Endothelial cell of umbilical vein (primary cell): ENCODE measurements around the gene CUX1. TPM values are rescaled to one million over a fixed set of nuclear protein-coding genes. Genes with fewer than 3 reads are reported as not detected.

Experiments used
- BruUV-seq: library from RNA; stranded (reverse); fragments of 400-500 nt; replicated peaks from 2 replicates; lab custom pipeline; 2021; lab: Mats Ljungman, UMichigan
- CTCF ChIA-PET: fragments of 300-600, 350-600 bp; sonication (Branson Sonifier 250); formaldehyde crosslinking; loops from one replicate; lab custom pipeline; 2021; ENCODE audit warnings: antibody characterized with exemption, inconsistent platforms; lab: Charles Lee
- POLR2A ChIA-PET: fragments of 300-600, 350-600 bp; sonication (Branson Sonifier 250); formaldehyde crosslinking; loops from one replicate; lab custom pipeline; 2021; ENCODE audit warnings: antibody characterized with exemption, inconsistent platforms; lab: Charles Lee
- DNase-seq: peaks from one replicate; pipeline ENCODE4 v3.0.0-alpha.2; 2011; ENCODE audit warnings: low read depth, low spot score
- FAIRE-seq: peaks from 2 replicates; lab custom pipeline; 2011; peaks lifted over from hg19 to GRCh38; lab: Jason Lieb, UNC
- H2AFZ ChIP-seq: 2 replicates; pipeline ENCODE4 v1.6.0; 2012; ENCODE audit warnings: low read depth, low read length, control low read depth, inconsistent platforms
- H3K27ac ChIP-seq: 2 replicates; pipeline ENCODE4 v1.5.1; 2011; ENCODE audit warnings: low read depth, mild to moderate bottlenecking, control low read depth, low read length, moderate library complexity; ENCODE audit not compliant: insufficient read depth
- H3K27me3 ChIP-seq, 2 experiments: 2 replicates each; pipeline versions ENCODE4 v1.6.0 to v1.6.1; 2011; ENCODE audit warnings: low read length in 2 of 2, mixed read lengths in 1 of 2; ENCODE audit not compliant: control insufficient read depth in 2 of 2, insufficient read depth in 2 of 2
- H3K36me3 ChIP-seq, 2 experiments: 2 replicates in 1 of 2; 3 replicates in 1 of 2; pipeline ENCODE4 v1.5.1; 2011; ENCODE audit warnings: low read length in 2 of 2, mild to moderate bottlenecking in 1 of 2, moderate library complexity in 1 of 2; ENCODE audit not compliant: control insufficient read depth in 2 of 2, insufficient read depth in 2 of 2; ENCODE audit errors: extremely low read depth in 1 of 2
- H3K4me1 ChIP-seq: 3 replicates; pipeline ENCODE4 v1.5.1; 2011; ENCODE audit warnings: mild to moderate bottlenecking, low read length; ENCODE audit not compliant: control insufficient read depth, insufficient read depth; ENCODE audit errors: extremely low read depth
- H3K4me2 ChIP-seq: 2 replicates; pipeline ENCODE4 v1.6.1; 2011; ENCODE audit warnings: low read length, control low read depth, mixed read lengths; ENCODE audit not compliant: insufficient read depth
- H3K4me3 ChIP-seq, 3 experiments: fragments of 200-600 bp in 1 of 3; sonication (generic), shearing (Covaris generic) in 1 of 3; replicated peaks in 1 of 3; 2 replicates each; pipeline ENCODE4 v1.5.1; 2011 to 2016; ENCODE audit warnings: control low read depth in 3 of 3, low read length in 3 of 3, mild to moderate bottlenecking in 2 of 3, inconsistent platforms in 1 of 3, low read depth in 1 of 3, moderate library complexity in 1 of 3; ENCODE audit not compliant: insufficient read depth in 1 of 3
- H3K79me2 ChIP-seq: 2 replicates; pipeline ENCODE4 v1.6.0; 2012; ENCODE audit warnings: low read length, inconsistent platforms; ENCODE audit not compliant: control insufficient read depth, insufficient read depth
- H3K9ac ChIP-seq: replicated peaks from 2 replicates; pipeline ENCODE3; 2011; ENCODE audit warnings: low read length, control low read depth; ENCODE audit not compliant: insufficient read depth; ENCODE audit errors: extremely low read depth
- H3K9me1 ChIP-seq: replicated peaks from 3 replicates; pipeline ENCODE4 v1.6.0; 2011; ENCODE audit warnings: mild to moderate bottlenecking, low read length; ENCODE audit not compliant: control insufficient read depth, insufficient read depth; ENCODE audit errors: extremely low read depth
- H3K9me3 ChIP-seq: replicated peaks from 2 replicates; pipeline ENCODE4 v1.5.1; 2012; ENCODE audit warnings: low read length, inconsistent platforms; ENCODE audit not compliant: control insufficient read depth, insufficient read depth
- H4K20me1 ChIP-seq: replicated peaks from 2 replicates; pipeline ENCODE3; 2011; ENCODE audit warnings: mild to moderate bottlenecking, low read length; ENCODE audit not compliant: control insufficient read depth, insufficient read depth; ENCODE audit errors: extremely low read depth
- EZH2 ChIP-seq: IDR thresholded peaks from 2 replicates; pipeline ENCODE4 v1.6.1; 2012; ENCODE audit warnings: borderline replicate concordance, low read depth, mild to moderate bottlenecking, moderate library complexity, low read length, inconsistent platforms; ENCODE audit not compliant: severe bottlenecking
- FOS ChIP-seq: IDR thresholded peaks from 2 replicates; pipeline ENCODE4 v1.6.1; 2011; ENCODE audit warnings: mild to moderate bottlenecking, low read length, moderate library complexity, borderline replicate concordance; ENCODE audit not compliant: insufficient read depth
- GATA2 ChIP-seq: IDR thresholded peaks from 2 replicates; pipeline ENCODE4 v1.7.0; 2011; ENCODE audit warnings: low read depth, mild to moderate bottlenecking, moderate library complexity, mixed read lengths, low read length; ENCODE audit not compliant: insufficient read length, insufficient read depth
- JUN ChIP-seq: IDR thresholded peaks from 2 replicates; pipeline ENCODE4 v1.6.1; 2011; ENCODE audit warnings: borderline replicate concordance, low read depth; ENCODE audit not compliant: insufficient read length, insufficient read depth
- MYC ChIP-seq: IDR thresholded peaks from one replicate; pipeline ENCODE4 v1.6.1; 2011; ENCODE audit warnings: mild to moderate bottlenecking, low read depth, low read length
- POLR2A ChIP-seq: IDR thresholded peaks from 2 replicates; pipeline ENCODE4 v1.6.1; 2012; ENCODE audit warnings: low read depth, mild to moderate bottlenecking, control low read depth, low read length
- dilution Hi-C: fragments of 300-500 bp; cut with MboI; formaldehyde crosslinking; loops from one replicate; pipeline ENCODE4 v1.15.0; 2019; ENCODE audit warnings: low sequenced_read_pairs; ENCODE audit not compliant: extremely low pct_ligation_motif_present
- intact Hi-C: fragments of 100-400 bp; cut with micrococcal nuclease; formaldehyde crosslinking; loops from one replicate; pipeline ENCODE4 v1.10.0; 2022
- polyA plus RNA-seq, 4 experiments: library from polyadenylated mRNA; depleted of rRNA in 3 of 4; stranded (reverse) in 3 of 4; unstranded in 1 of 4; fragments of >200 nt; gene quantifications; 2 replicates each; pipeline versions ENCODE4 v1.2.1 to v1.2.3, GENCODE V29; 2011 to 2012; ENCODE audit warnings: missing spikeins in 1 of 4
- total RNA-seq: library from RNA; stranded (reverse); gene quantifications from 2 replicates; pipeline ENCODE4 v1.2.3, GENCODE V29; 2021
- TF ChIP-seq, protein P1 (sequence below): IDR thresholded peaks from 2 replicates; pipeline ENCODE4 v1.6.1; 2011; ENCODE audit not compliant: insufficient read depth, insufficient read length
- TF ChIP-seq, protein P2 (sequence below), 2 donors: IDR thresholded peaks; 1 replicate in 1 of 2; 2 replicates in 1 of 2; pipeline ENCODE4 v1.5.1; 2011; ENCODE audit warnings: low read length in 2 of 2, mild to moderate bottlenecking in 2 of 2, moderate library complexity in 2 of 2, control low read depth in 1 of 2, inconsistent platforms in 1 of 2, low read depth in 1 of 2; ENCODE audit not compliant: insufficient read depth in 1 of 2; ENCODE audit errors: extremely low read depth in 1 of 2

The CUX1 gene
- total and polyA plus RNA-seq, 2 donors (not counting 3 experiments of a cell fraction or from before 2014, with no cell fraction given): 13.8 to 49.8 TPM

GRCh38 chr7:102234801-102235550, 417.6 kb downstream of the CUX1 start:
- no peak overlapping the region for H3K4me3 ChIP-seq
- no peaks in the 10 kb centered on the region for H3K79me2 ChIP-seq
- dilution Hi-C loops: no loop called here
- no peaks in the 10 kb centered on the region for H3K9me1 ChIP-seq
- intact Hi-C loops: no loop called here
- H4K20me1 ChIP-seq: no peaks in the 10 kb centered on the region
- no TSS peak for BruUV-seq
- no peak for TF ChIP-seq FOS
- no peak for TF ChIP-seq EZH2
- TF ChIP-seq GATA2: no peak
- no peak for TF ChIP-seq JUN
- TF ChIP-seq, protein P1, sequence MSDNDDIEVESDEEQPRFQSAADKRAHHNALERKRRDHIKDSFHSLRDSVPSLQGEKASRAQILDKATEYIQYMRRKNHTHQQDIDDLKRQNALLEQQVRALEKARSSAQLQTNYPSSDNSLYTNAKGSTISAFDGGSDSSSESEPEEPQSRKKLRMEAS: no peak
- TF ChIP-seq POLR2A: no peak
- TF ChIP-seq, protein P2, sequence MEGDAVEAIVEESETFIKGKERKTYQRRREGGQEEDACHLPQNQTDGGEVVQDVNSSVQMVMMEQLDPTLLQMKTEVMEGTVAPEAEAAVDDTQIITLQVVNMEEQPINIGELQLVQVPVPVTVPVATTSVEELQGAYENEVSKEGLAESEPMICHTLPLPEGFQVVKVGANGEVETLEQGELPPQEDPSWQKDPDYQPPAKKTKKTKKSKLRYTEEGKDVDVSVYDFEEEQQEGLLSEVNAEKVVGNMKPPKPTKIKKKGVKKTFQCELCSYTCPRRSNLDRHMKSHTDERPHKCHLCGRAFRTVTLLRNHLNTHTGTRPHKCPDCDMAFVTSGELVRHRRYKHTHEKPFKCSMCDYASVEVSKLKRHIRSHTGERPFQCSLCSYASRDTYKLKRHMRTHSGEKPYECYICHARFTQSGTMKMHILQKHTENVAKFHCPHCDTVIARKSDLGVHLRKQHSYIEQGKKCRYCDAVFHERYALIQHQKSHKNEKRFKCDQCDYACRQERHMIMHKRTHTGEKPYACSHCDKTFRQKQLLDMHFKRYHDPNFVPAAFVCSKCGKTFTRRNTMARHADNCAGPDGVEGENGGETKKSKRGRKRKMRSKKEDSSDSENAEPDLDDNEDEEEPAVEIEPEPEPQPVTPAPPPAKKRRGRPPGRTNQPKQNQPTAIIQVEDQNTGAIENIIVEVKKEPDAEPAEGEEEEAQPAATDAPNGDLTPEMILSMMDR (IDR thresholded peaks at IDR 0.05; ENCODE audit: extremely low read depth in 1 of 2, insufficient read depth in 1 of 2, low read depth in 1 of 2, low read length in 2 of 2): no peak
- TF ChIP-seq MYC: no peak
- ChIA-PET CTCF (interaction anchor here (1.1 to 4.0 kb wide), 7 partner anchors 409 to 692 kb away, joined by 3 to 25 read pairs (median 9); no protein-coding TSS in a partner anchor), POLR2A (no interaction called here)
- FAIRE-seq (no peak), DNase-seq (no peak)
- H3K27me3 ChIP-seq: no peaks in the 10 kb centered on the region
- H2AFZ ChIP-seq: no peak overlapping the region
- no peaks in the 10 kb centered on the region for H3K9me3 ChIP-seq
- H3K9ac ChIP-seq: no peak overlapping the region
- H3K27ac ChIP-seq: no peak overlapping the region
- H3K4me1 ChIP-seq: no peaks in the 10 kb centered on the region
- no peak overlapping the region for H3K4me2 ChIP-seq
- peaks cover 0 to 10% of the 10 kb centered on the region in 2 experiments for H3K36me3 ChIP-seq
